ENCODE results near the gene ALPG. TPM values are rescaled to one million over a fixed set of nuclear protein-coding genes. Genes with fewer than 3 reads are reported as not detected.
"Not testable (repeated sequence)": the region's sequence is repeated elsewhere in the genome, so short reads cannot be mapped to it uniquely, and the experiment has no call there.

Gene ALPG
- total and polyA plus RNA-seq, 2 donors (not counting 1 experiment from before 2014, with no cell fraction given), result not detected

GRCh38 chr2:232402518-232402917 lies 4.1 kb upstream of the ALPG start:
- H3K4me3 Mint-ChIP-seq, result no peak overlapping the region
- Histone ChIP-seq H3K79me2 (ENCODE audit: control insufficient read depth, insufficient read depth, low read length) (no peaks in the 10 kb centered on the region), H3K4me1 (ENCODE audit: control insufficient read depth in 2 of 2, insufficient read depth in 2 of 2, low read length in 2 of 2) (peaks cover 0 to 5% of the 10 kb centered on the region in 2 donors), H3K9ac (ENCODE audit: low read length) (no peak overlapping the region), H3K27me3 (replicated peaks in 1 of 4; ENCODE audit: control extremely low read depth in 1 of 4, control insufficient read depth in 3 of 4, insufficient read depth in 4 of 4, low read length in 3 of 4) (no peaks in the 10 kb centered on the region), H3K4me2 (replicated peaks; ENCODE audit: low read depth, low read length, poor library complexity, severe bottlenecking) (no peak overlapping the region), H3K4me3 (ENCODE audit: control extremely low read depth in 1 of 5, extremely low read depth in 1 of 5, insufficient read depth in 1 of 5, low read depth in 2 of 5, low read length in 4 of 5) (no peak overlapping the region), H3K9me3 (ENCODE audit: control extremely low read depth in 1 of 3, control insufficient read depth in 2 of 3, insufficient read depth in 1 of 3, low read length in 2 of 3) (no peaks in the 10 kb centered on the region), H3K27ac (ENCODE audit: low read length in 2 of 2) (no peak overlapping the region), H4K20me1 (ENCODE audit: control insufficient read depth, insufficient read depth, low read length, poor library complexity, severe bottlenecking) (no peaks in the 10 kb centered on the region), H2AFZ (ENCODE audit: insufficient read depth, low read depth, low read length, poor library complexity, severe bottlenecking) (no peak overlapping the region), H3K36me3 (replicated peaks in 1 of 2; ENCODE audit: control extremely low read depth in 1 of 2, control insufficient read depth in 1 of 2, extremely low read depth in 1 of 2, insufficient read depth in 2 of 2, low read length in 1 of 2) (no peaks in the 10 kb centered on the region)
- CTCF ChIA-PET, result no interaction called here
- no peaks in the 10 kb centered on the region for H3K9me3 Mint-ChIP-seq (ENCODE audit: insufficient read depth)
- ATAC-seq (ENCODE audit: low read depth), result no peak
- no peak for TF ChIP-seq EZH2 (IDR thresholded peaks at IDR 0.05; ENCODE audit: borderline replicate concordance, insufficient read depth, low read depth, low read length, poor library complexity, severe bottlenecking)
- no peak for TF ChIP-seq CTCF (IDR thresholded peaks at IDR 0.05)
- peaks cover 5% of the 10 kb centered on the region for H3K4me1 Mint-ChIP-seq
- peaks cover 19% of the 10 kb centered on the region for H3K27me3 Mint-ChIP-seq
- H3K27ac Mint-ChIP-seq, result no peak overlapping the region
- intact Hi-C loops (cut with micrococcal nuclease), result no loop called here
- no peak for DNase-seq
- POLR2A ChIA-PET, result no interaction called here
- 97% methylated on average over 3 of the region's 3 CpGs for WGBS (ENCODE audit: insufficient coverage)

- intact Hi-C loops (cut with micrococcal nuclease), result no loop called here
- no peak overlapping the region for H3K27ac ChIP-seq (ENCODE audit: low read length in 2 of 2)
- H3K79me2 ChIP-seq (ENCODE audit: control insufficient read depth, insufficient read depth, low read length), result no peaks in the 10 kb centered on the region
- H3K9me3 ChIP-seq (ENCODE audit: control extremely low read depth in 1 of 3, control insufficient read depth in 2 of 3, insufficient read depth in 1 of 3, low read length in 2 of 3), result no peaks in the 10 kb centered on the region
- WGBS (ENCODE audit: insufficient coverage), result 94% methylated on average over 7 of the region's 11 CpGs
- no peaks in the 10 kb centered on the region for H3K36me3 ChIP-seq (replicated peaks in 1 of 2; ENCODE audit: control extremely low read depth in 1 of 2, control insufficient read depth in 1 of 2, extremely low read depth in 1 of 2, insufficient read depth in 2 of 2, low read length in 1 of 2)
- no peak overlapping the region for H3K4me3 Mint-ChIP-seq
- no peaks in the 10 kb centered on the region for H3K4me1 Mint-ChIP-seq
- H4K20me1 ChIP-seq (ENCODE audit: control insufficient read depth, insufficient read depth, low read length, poor library complexity, severe bottlenecking), result no peaks in the 10 kb centered on the region
- H3K27ac Mint-ChIP-seq, result no peak overlapping the region
- no peak overlapping the region for H3K4me2 ChIP-seq (replicated peaks; ENCODE audit: low read depth, low read length, poor library complexity, severe bottlenecking)
- H3K9ac ChIP-seq (ENCODE audit: low read length), result no peak overlapping the region
- DNase-seq (no peak), ATAC-seq (ENCODE audit: low read depth) (no peak)
- no peak overlapping the region for H2AFZ ChIP-seq (ENCODE audit: insufficient read depth, low read depth, low read length, poor library complexity, severe bottlenecking)
- CTCF ChIA-PET, result no interaction called here
- peaks cover 4% of the 10 kb centered on the region for H3K27me3 Mint-ChIP-seq
- H3K9me3 Mint-ChIP-seq (ENCODE audit: insufficient read depth), result no peaks in the 10 kb centered on the region
- no peaks in the 10 kb centered on the region for H3K27me3 ChIP-seq (replicated peaks in 1 of 4; ENCODE audit: control extremely low read depth in 1 of 4, control insufficient read depth in 3 of 4, insufficient read depth in 4 of 4, low read length in 3 of 4)
- TF ChIP-seq CTCF (IDR thresholded peaks at IDR 0.05) (no peak), EZH2 (IDR thresholded peaks at IDR 0.05; ENCODE audit: borderline replicate concordance, insufficient read depth, low read depth, low read length, poor library complexity, severe bottlenecking) (no peak)
- H3K4me3 ChIP-seq (ENCODE audit: control extremely low read depth in 1 of 5, extremely low read depth in 1 of 5, insufficient read depth in 1 of 5, low read depth in 2 of 5, low read length in 4 of 5), result no peak overlapping the region
- POLR2A ChIA-PET, result no interaction called here
- H3K4me1 ChIP-seq (ENCODE audit: control insufficient read depth in 2 of 2, insufficient read depth in 2 of 2, low read length in 2 of 2), result no peaks in the 10 kb centered on the region
Measured at GRCh38 chr2:232405943-232406510, 617 bp upstream of the ALPG start.

- H3K4me1 ChIP-seq (ENCODE audit: control insufficient read depth in 2 of 2, insufficient read depth in 2 of 2, low read length in 2 of 2); ATAC-seq (ENCODE audit: low read depth); H3K27ac Mint-ChIP-seq; H3K9me3 Mint-ChIP-seq (ENCODE audit: insufficient read depth); H3K4me1 Mint-ChIP-seq; H3K4me3 ChIP-seq (ENCODE audit: control extremely low read depth in 1 of 5, extremely low read depth in 1 of 5, insufficient read depth in 1 of 5, low read depth in 2 of 5, low read length in 4 of 5); H3K9ac ChIP-seq (ENCODE audit: low read length); H3K9me3 ChIP-seq (ENCODE audit: control extremely low read depth in 1 of 3, control insufficient read depth in 2 of 3, insufficient read depth in 1 of 3, low read length in 2 of 3); H3K79me2 ChIP-seq (ENCODE audit: control insufficient read depth, insufficient read depth, low read length); DNase-seq; H3K4me3 Mint-ChIP-seq; CTCF ChIA-PET; H2AFZ ChIP-seq (ENCODE audit: insufficient read depth, low read depth, low read length, poor library complexity, severe bottlenecking); H3K27me3 Mint-ChIP-seq; H3K36me3 ChIP-seq (replicated peaks in 1 of 2; ENCODE audit: control extremely low read depth in 1 of 2, control insufficient read depth in 1 of 2, extremely low read depth in 1 of 2, insufficient read depth in 2 of 2, low read length in 1 of 2); H3K27ac ChIP-seq (ENCODE audit: low read length in 2 of 2); POLR2A ChIA-PET; H4K20me1 ChIP-seq (ENCODE audit: control insufficient read depth, insufficient read depth, low read length, poor library complexity, severe bottlenecking); H3K27me3 ChIP-seq (replicated peaks in 1 of 4; ENCODE audit: control extremely low read depth in 1 of 4, control insufficient read depth in 3 of 4, insufficient read depth in 4 of 4, low read length in 3 of 4); H3K4me2 ChIP-seq (replicated peaks; ENCODE audit: low read depth, low read length, poor library complexity, severe bottlenecking); intact Hi-C loops (cut with micrococcal nuclease): not testable (repeated sequence)
- WGBS (ENCODE audit: insufficient coverage), result 97% methylated on average over 19 of the region's 30 CpGs
Measured at GRCh38 chr2:232407428-232408150, 945 bp downstream of the ALPG start.
